ENCODE results near the gene BRS3. TPM values are rescaled to one million over a fixed set of nuclear protein-coding genes. Genes with fewer than 3 reads are reported as not detected.

Gene BRS3
- total and polyA plus RNA-seq, 9 of the 15 experiments (the other 6 are each of a cell fraction or from before 2014, with no cell fraction given) = not detected

DNA sequence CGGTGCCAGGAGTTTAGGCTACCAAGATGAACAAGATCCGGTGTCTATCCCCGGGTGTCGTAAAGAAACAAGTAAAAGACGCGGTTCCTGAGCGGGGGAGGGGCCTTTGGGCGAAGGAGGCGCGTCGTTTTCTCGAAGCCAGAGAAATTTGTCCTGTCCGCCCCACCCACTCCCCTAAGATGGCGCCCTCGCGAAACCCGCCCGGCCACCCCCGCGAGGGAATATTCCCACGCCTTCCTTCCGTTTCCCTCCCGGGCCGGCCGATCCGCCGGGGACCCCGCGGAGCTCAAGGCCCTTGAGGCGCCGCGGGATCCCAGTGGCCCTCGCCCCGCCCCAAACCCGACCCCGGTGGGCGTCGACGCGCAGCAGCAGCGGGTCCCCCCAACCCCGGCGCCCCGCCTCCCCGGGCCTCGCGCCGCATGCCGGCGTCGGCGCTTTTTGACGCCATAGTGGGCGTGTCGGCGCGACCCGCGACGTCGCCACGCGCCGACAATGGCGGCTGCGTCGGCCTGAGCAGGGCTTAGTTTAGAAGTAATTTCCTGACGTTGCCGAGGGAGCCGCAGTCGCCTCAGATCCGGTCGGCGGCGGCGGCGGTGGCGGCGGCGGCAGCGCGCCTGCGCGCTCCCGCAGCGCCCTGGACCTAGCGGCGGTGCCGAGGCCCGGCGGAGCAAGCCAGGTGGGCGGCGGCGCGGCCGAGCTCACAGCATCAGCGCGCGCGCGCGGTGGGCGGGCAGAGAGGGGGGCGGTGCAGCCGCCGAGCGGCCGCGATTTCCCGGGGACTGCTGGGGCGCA, 9.2 kb downstream of the BRS3 start (continued):
- TF ChIP-seq LARP7 (IDR thresholded peaks at IDR 0.05) (no peak), ETS2 (tag; IDR thresholded peaks at IDR 0.05; ENCODE audit: borderline replicate concordance, poor library complexity, severe bottlenecking) (no peak), SIN3B (IDR thresholded peaks at IDR 0.05; ENCODE audit: low read depth) (peak; percentile 96), ZNF436 (CRISPR knock-in tag; IDR thresholded peaks at IDR 0.05) (no peak), MYBL2 (IDR thresholded peaks at IDR 0.05; ENCODE audit: low read depth) (no peak), MYBL2 (CRISPR knock-in tag; IDR thresholded peaks at IDR 0.05; ENCODE audit: borderline replicate concordance) (no peak), TBP (optimal IDR thresholded peaks at IDR 0.05; ENCODE audit: low read depth, low read length) (peak; percentile 70), KDM4B (IDR thresholded peaks at IDR 0.05; ENCODE audit: borderline replicate concordance in 2 of 2, low read depth in 1 of 2) (no peak), KLF13 (tag; IDR thresholded peaks at IDR 0.05; ENCODE audit: borderline replicate concordance, low read depth) (peak; percentile 42; the same call in 1 of the 2 replicates), POLR2B (IDR thresholded peaks at IDR 0.05; ENCODE audit: low read depth, partially characterized antibody) (peak; percentile 63), RBM14 (IDR thresholded peaks at IDR 0.05; ENCODE audit: borderline replicate concordance, insufficient read depth, low read depth, low read length) (no peak), CREM (IDR thresholded peaks at IDR 0.05; ENCODE audit: low read depth) (peak; percentile 95)
- TF ChIP-seq, protein P1, sequence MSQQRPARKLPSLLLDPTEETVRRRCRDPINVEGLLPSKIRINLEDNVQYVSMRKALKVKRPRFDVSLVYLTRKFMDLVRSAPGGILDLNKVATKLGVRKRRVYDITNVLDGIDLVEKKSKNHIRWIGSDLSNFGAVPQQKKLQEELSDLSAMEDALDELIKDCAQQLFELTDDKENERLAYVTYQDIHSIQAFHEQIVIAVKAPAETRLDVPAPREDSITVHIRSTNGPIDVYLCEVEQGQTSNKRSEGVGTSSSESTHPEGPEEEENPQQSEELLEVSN (IDR thresholded peaks at IDR 0.05; ENCODE audit: borderline replicate concordance in 1 of 2, extremely low read depth in 1 of 2, insufficient read depth in 1 of 2, insufficient read length in 1 of 2, low read depth in 1 of 2, low read length in 1 of 2, poor library complexity in 1 of 2, severe bottlenecking in 1 of 2) = peak in 1 of 2 experiments; percentile 68
- TF ChIP-seq, protein P2, sequence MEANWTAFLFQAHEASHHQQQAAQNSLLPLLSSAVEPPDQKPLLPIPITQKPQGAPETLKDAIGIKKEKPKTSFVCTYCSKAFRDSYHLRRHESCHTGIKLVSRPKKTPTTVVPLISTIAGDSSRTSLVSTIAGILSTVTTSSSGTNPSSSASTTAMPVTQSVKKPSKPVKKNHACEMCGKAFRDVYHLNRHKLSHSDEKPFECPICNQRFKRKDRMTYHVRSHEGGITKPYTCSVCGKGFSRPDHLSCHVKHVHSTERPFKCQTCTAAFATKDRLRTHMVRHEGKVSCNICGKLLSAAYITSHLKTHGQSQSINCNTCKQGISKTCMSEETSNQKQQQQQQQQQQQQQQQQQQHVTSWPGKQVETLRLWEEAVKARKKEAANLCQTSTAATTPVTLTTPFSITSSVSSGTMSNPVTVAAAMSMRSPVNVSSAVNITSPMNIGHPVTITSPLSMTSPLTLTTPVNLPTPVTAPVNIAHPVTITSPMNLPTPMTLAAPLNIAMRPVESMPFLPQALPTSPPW (CRISPR knock-in tag; IDR thresholded peaks at IDR 0.05) = peak; percentile 97
- TF ChIP-seq, protein P3, sequence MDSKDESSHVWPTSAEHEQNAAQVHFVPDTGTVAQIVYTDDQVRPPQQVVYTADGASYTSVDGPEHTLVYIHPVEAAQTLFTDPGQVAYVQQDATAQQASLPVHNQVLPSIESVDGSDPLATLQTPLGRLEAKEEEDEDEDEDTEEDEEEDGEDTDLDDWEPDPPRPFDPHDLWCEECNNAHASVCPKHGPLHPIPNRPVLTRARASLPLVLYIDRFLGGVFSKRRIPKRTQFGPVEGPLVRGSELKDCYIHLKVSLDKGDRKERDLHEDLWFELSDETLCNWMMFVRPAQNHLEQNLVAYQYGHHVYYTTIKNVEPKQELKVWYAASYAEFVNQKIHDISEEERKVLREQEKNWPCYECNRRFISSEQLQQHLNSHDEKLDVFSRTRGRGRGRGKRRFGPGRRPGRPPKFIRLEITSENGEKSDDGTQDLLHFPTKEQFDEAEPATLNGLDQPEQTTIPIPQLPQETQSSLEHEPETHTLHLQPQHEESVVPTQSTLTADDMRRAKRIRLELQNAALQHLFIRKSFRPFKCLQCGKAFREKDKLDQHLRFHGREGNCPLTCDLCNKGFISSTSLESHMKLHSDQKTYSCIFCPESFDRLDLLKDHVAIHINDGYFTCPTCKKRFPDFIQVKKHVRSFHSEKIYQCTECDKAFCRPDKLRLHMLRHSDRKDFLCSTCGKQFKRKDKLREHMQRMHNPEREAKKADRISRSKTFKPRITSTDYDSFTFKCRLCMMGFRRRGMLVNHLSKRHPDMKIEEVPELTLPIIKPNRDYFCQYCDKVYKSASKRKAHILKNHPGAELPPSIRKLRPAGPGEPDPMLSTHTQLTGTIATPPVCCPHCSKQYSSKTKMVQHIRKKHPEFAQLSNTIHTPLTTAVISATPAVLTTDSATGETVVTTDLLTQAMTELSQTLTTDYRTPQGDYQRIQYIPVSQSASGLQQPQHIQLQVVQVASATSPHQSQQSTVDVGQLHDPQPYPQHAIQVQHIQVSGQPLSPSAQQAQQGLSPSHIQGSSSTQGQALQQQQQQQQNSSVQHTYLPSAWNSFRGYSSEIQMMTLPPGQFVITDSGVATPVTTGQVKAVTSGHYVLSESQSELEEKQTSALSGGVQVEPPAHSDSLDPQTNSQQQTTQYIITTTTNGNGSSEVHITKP (IDR thresholded peaks at IDR 0.05; ENCODE audit: partially characterized antibody) = peak; percentile 26
- TF ChIP-seq, protein P4, sequence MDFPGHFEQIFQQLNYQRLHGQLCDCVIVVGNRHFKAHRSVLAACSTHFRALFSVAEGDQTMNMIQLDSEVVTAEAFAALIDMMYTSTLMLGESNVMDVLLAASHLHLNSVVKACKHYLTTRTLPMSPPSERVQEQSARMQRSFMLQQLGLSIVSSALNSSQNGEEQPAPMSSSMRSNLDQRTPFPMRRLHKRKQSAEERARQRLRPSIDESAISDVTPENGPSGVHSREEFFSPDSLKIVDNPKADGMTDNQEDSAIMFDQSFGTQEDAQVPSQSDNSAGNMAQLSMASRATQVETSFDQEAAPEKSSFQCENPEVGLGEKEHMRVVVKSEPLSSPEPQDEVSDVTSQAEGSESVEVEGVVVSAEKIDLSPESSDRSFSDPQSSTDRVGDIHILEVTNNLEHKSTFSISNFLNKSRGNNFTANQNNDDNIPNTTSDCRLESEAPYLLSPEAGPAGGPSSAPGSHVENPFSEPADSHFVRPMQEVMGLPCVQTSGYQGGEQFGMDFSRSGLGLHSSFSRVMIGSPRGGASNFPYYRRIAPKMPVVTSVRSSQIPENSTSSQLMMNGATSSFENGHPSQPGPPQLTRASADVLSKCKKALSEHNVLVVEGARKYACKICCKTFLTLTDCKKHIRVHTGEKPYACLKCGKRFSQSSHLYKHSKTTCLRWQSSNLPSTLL (IDR thresholded peaks at IDR 0.05) = no peak
